GM12878 (cell line): ENCODE data around the gene KCNS1. TPM values are rescaled to one million over a fixed set of nuclear protein-coding genes. Genes with fewer than 3 reads are reported as not detected.

ENCODE experiments used
- ATAC-seq: fragments of 200-7000 bp; cut with Tn5 transposase; 3 replicates; pipeline ENCODE4 v1.9.1; 2020; ENCODE audit warnings: mild to moderate bottlenecking, moderate library complexity
- BruUV-seq: library from RNA; stranded (reverse); fragments of 400-500 nt; replicated peaks from 2 replicates; lab custom pipeline; 2021; lab: Mats Ljungman, UMichigan
- CTCF ChIA-PET: fragments of 300-600 bp; sonication (Branson Sonifier 250); formaldehyde crosslinking; extraction: SDS; loops from one replicate; lab custom pipeline; 2021; ENCODE audit warnings: inconsistent platforms; lab: Yijun Ruan, JAX
- POLR2A ChIA-PET: fragments of 350-600 bp; formaldehyde crosslinking; extraction: SDS; loops from one replicate; lab custom pipeline; 2021; ENCODE audit warnings: inconsistent platforms; lab: Charles Lee
- RAD21 ChIA-PET: fragments of 300-600 bp; sonication (Branson Sonifier 250); formaldehyde crosslinking; loops from one replicate; lab custom pipeline; 2023; ENCODE audit warnings: antibody characterized with exemption; ENCODE audit not compliant: unreplicated experiment; lab: Charles Lee
- SMC1A ChIA-PET: fragments of 300-600 bp; sonication (Branson Sonifier 250); formaldehyde crosslinking; loops from one replicate; lab custom pipeline; 2023; ENCODE audit not compliant: unreplicated experiment, uncharacterized antibody; lab: Charles Lee
- DNase-seq: peaks from one replicate; pipeline ENCODE4 v3.0.0-alpha.2; 2011; ENCODE audit warnings: low read depth, low spot score
- FAIRE-seq: peaks from 3 replicates; lab custom pipeline; 2011; peaks lifted over from hg19 to GRCh38; lab: Jason Lieb, UNC
- H2AFZ ChIP-seq: 2 replicates; pipeline ENCODE4 v1.6.0; 2011; ENCODE audit warnings: low read depth, low read length, control low read depth; ENCODE audit not compliant: control insufficient read depth
- H3K27ac ChIP-seq: 2 replicates; pipeline ENCODE4 v1.5.1; 2011; ENCODE audit warnings: control low read depth; ENCODE audit not compliant: control insufficient read depth, insufficient read depth
- H3K27me3 ChIP-seq, 2 experiments: replicated peaks in 1 of 2; 2 replicates each; pipeline versions ENCODE4 v1.6.0 to v1.6.1; 2011; ENCODE audit warnings: low read length in 1 of 2; ENCODE audit not compliant: control insufficient read depth in 2 of 2, insufficient read depth in 2 of 2
- H3K36me3 ChIP-seq, 2 experiments: 2 replicates each; pipeline ENCODE4 v1.5.1; 2011; ENCODE audit warnings: low read length in 1 of 2; ENCODE audit not compliant: control insufficient read depth in 2 of 2, insufficient read depth in 2 of 2
- H3K4me1 ChIP-seq: 2 replicates; pipeline ENCODE4 v1.6.1; 2011; ENCODE audit warnings: mild to moderate bottlenecking, low read length, moderate library complexity, mixed read lengths; ENCODE audit not compliant: control insufficient read depth, insufficient read depth
- H3K4me2 ChIP-seq: 2 replicates; pipeline ENCODE4 v1.6.0; 2011; ENCODE audit warnings: control low read depth; ENCODE audit not compliant: control insufficient read depth, insufficient read depth
- H3K4me3 ChIP-seq: fragments of 200-600 bp; sonication (generic); 2 replicates; pipeline ENCODE4 v1.5.1; 2016
- H3K79me2 ChIP-seq: 2 replicates; pipeline ENCODE4 v1.6.0; 2011; ENCODE audit warnings: low read length; ENCODE audit not compliant: control insufficient read depth, insufficient read depth
- H3K9ac ChIP-seq: 2 replicates; pipeline ENCODE4 v1.8.0; 2011; ENCODE audit warnings: low read length, control low read depth, mixed read lengths; ENCODE audit not compliant: control insufficient read depth, insufficient read depth
- H3K9me3 ChIP-seq: replicated peaks from 3 replicates; pipeline ENCODE4 v1.5.1; 2011; ENCODE audit warnings: mild to moderate bottlenecking, low read length; ENCODE audit not compliant: control insufficient read depth, insufficient read depth
- H4K20me1 ChIP-seq: 2 replicates; pipeline ENCODE4 v1.6.0; 2011; ENCODE audit not compliant: control insufficient read depth, insufficient read depth
- ATF7 ChIP-seq: fragments of 450-650 bp; IDR thresholded peaks from 2 replicates; pipeline ENCODE4 v1.6.1; 2016; ENCODE audit warnings: low read depth, mild to moderate bottlenecking
- BCLAF1 ChIP-seq: fragments of 450-650 bp; IDR thresholded peaks from 2 replicates; pipeline ENCODE4 v1.6.1; 2017; ENCODE audit warnings: antibody characterized with exemption, mild to moderate bottlenecking, moderate library complexity
- HDAC6 ChIP-seq: fragments of 200-600 bp; sonication (generic); IDR thresholded peaks from one replicate; pipeline ENCODE4 v1.8.0; 2017; ENCODE audit warnings: antibody characterized with exemption; ENCODE audit not compliant: unreplicated experiment
- IKZF2 ChIP-seq, 2 experiments: fragments of 450-650 bp; IDR thresholded peaks; 2 replicates each; pipeline ENCODE4 v1.6.1; 2017; ENCODE audit warnings: mild to moderate bottlenecking in 2 of 2, moderate library complexity in 2 of 2
- MEF2A ChIP-seq: IDR thresholded peaks from 2 replicates; pipeline ENCODE4 v1.6.1; 2011; ENCODE audit warnings: low read depth, mild to moderate bottlenecking, low read length, moderate library complexity; ENCODE audit not compliant: insufficient read depth
- MYC ChIP-seq: IDR thresholded peaks from 2 replicates; pipeline ENCODE4 v1.6.1; 2011; ENCODE audit warnings: mild to moderate bottlenecking, low read length, moderate library complexity, inconsistent platforms; ENCODE audit not compliant: insufficient read depth, insufficient replicate concordance, insufficient read length, severe bottlenecking
- NR2C1 ChIP-seq: fragments of 450-650 bp; IDR thresholded peaks from 2 replicates; pipeline ENCODE4 v1.6.1; 2017; ENCODE audit warnings: antibody characterized with exemption, mild to moderate bottlenecking, moderate library complexity
- SIN3A ChIP-seq: IDR thresholded peaks from 2 replicates; pipeline ENCODE4 v1.6.1; 2012; ENCODE audit warnings: low read depth, low read length, improper control_type of control experiment
- SKIL ChIP-seq: fragments of 450-650 bp; IDR thresholded peaks from 2 replicates; pipeline ENCODE4 v1.6.1; 2017; ENCODE audit warnings: mild to moderate bottlenecking, low read depth, inconsistent platforms; ENCODE audit not compliant: poor library complexity, severe bottlenecking
- SUZ12 ChIP-seq: fragments of 200-600 bp; sonication (generic); IDR thresholded peaks from one replicate; pipeline ENCODE4 v1.6.1; 2018; ENCODE audit warnings: antibody characterized with exemption, mild to moderate bottlenecking; ENCODE audit not compliant: unreplicated experiment
- ZNF274 ChIP-seq: IDR thresholded peaks from one replicate; pipeline ENCODE4 v1.8.0; 2011; ENCODE audit not compliant: insufficient read length, insufficient read depth
- ZNF592 ChIP-seq: fragments of 450-650 bp; IDR thresholded peaks from 2 replicates; pipeline ENCODE4 v1.6.1; 2017; ENCODE audit warnings: mild to moderate bottlenecking, moderate library complexity
- WGBS: methylation state at CpG from one replicate; pipeline ENCODE4 v1.1.6; 2016; ENCODE audit warnings: low lambda C conversion rate; ENCODE audit not compliant: insufficient replicate concordance, insufficient coverage; ENCODE audit errors: missing lambda C conversion rate; 5-methylcytosine and 5-hydroxymethylcytosine counted together
- in situ Hi-C: fragments of 300-500 bp; cut with MboI; formaldehyde crosslinking; loops from 9 replicates; pipeline ENCODE4 v1.14.3; 2018; ENCODE audit warnings: mixed read lengths
- intact Hi-C: fragments of 100-400 bp; cut with micrococcal nuclease; formaldehyde crosslinking; loops from one replicate; pipeline ENCODE4 v1.14.2; 2022; ENCODE audit not compliant: unreplicated experiment
- polyA plus RNA-seq, 11 experiments: library from polyadenylated mRNA; depleted of rRNA in 4 of 11; unstranded in 6 of 11; stranded (reverse) in 5 of 11; fragments of >200 nt; fragmentation: Nextera tagmentation in 4 of 11; fragmentation: Illumina TruSeq in 1 of 11; extraction: Ambion mirVana in 4 of 11; extraction: Trizol in 1 of 11; gene quantifications; 1 replicate in 1 of 11; 2 replicates in 10 of 11; pipeline versions ENCODE4 v1.2.1 to v1.2.3, GENCODE V29; 2011 to 2016; ENCODE audit warnings: inconsistent platforms in 2 of 11, missing spikeins in 2 of 11, low read depth in 1 of 11
- total RNA-seq, 4 experiments: library from RNA; depleted of rRNA in 3 of 4; stranded (reverse); fragments of >200 nt in 3 of 4; fragmentation: Illumina TruSeq in 1 of 4; extraction: Trizol in 1 of 4; gene quantifications; 2 replicates each; pipeline versions ENCODE4 v1.2.1 to v1.2.3, GENCODE V29; 2013 to 2021

KCNS1 gene
- total and polyA plus RNA-seq, 10 of the 15 experiments (the other 5 are each of a cell fraction or from before 2014, with no cell fraction given): not detected

- Histone ChIP-seq H3K9ac (no peak overlapping the region), H3K36me3 (peaks cover 0 to 7% of the 10 kb centered on the region in 2 experiments; a peak in 2 of 4 replicates), H3K79me2 (no peaks in the 10 kb centered on the region), H3K4me1 (no peaks in the 10 kb centered on the region), H2AFZ (no peak overlapping the region), H3K4me3 (no peak overlapping the region), H3K9me3 (no peaks in the 10 kb centered on the region; the same call in 2 of the 3 replicates), H3K27me3 (no peaks in the 10 kb centered on the region), H4K20me1 (no peaks in the 10 kb centered on the region), H3K4me2 (no peak overlapping the region), H3K27ac (no peak overlapping the region)
- WGBS: 42% methylated on average over 1 of the region's 1 CpG
- FAIRE-seq (no peak), ATAC-seq (no peak), DNase-seq (no peak)
- SMC1A ChIA-PET: interaction anchor here (0.7 to 1.6 kb wide), 6 partner anchors 11 to 39 kb away, joined by 3 to 5 read pairs (median 3); no protein-coding TSS in a partner anchor
- intact Hi-C loops (no loop called here), in situ Hi-C loops (no loop called here)
- POLR2A ChIA-PET: interaction anchor here (0.7 kb wide), 1 partner anchor 199 kb away, joined by 3 read pairs; no protein-coding TSS in a partner anchor
- RAD21 ChIA-PET: interaction anchor here (1.3 kb wide), 1 partner anchor 39 kb away, joined by 5 read pairs; no protein-coding TSS in a partner anchor
- no TSS peak for BruUV-seq
- CTCF ChIA-PET: interaction anchor here (0.7 to 2.2 kb wide), 6 partner anchors 11 to 211 kb away, joined by 3 to 12 read pairs (median 4); no protein-coding TSS in a partner anchor
- TF ChIP-seq MYC (no peak), SUZ12 (no peak), ATF7 (no peak), HDAC6 (no peak), NR2C1 (no peak), ZNF274 (no peak), MEF2A (no peak), SIN3A (no peak), IKZF2 (IDR thresholded peaks at IDR 0.05) (no peak), SKIL (no peak), BCLAF1 (no peak), ZNF592 (no peak)
Observed at GRCh38 chr20:45083127-45083526, 17.8 kb downstream of the KCNS1 start.
